Gastrocnemius medialis (tissue), 4 donors: ENCODE data around the gene CMTM4. TPM values are rescaled to one million over a fixed set of nuclear protein-coding genes. Genes with fewer than 3 reads are reported as not detected.

Source experiments
- ATAC-seq, 2 donors: fragments of 150-250 bp; one replicate each; pipeline ENCODE4 v1.9.1; 2016
- DNase-seq, 2 donors: peaks; one replicate each; pipeline ENCODE4 v3.0.0-alpha.2; 2019
- H3K27ac ChIP-seq, 4 donors: fragments of 200-600 bp; sonication (generic); 1 replicate in 1 of 4; 2 replicates in 3 of 4; pipeline ENCODE4 v1.5.1; 2016 to 2018; ENCODE audit warnings: mild to moderate bottlenecking in 2 of 4, moderate library complexity in 1 of 4
- H3K27me3 ChIP-seq, 3 donors: fragments of 200-600 bp; sonication (generic) in 2 of 3; 1 replicate in 1 of 3; 2 replicates in 2 of 3; pipeline versions ENCODE4 v1.5.1 to v1.6.0; 2016 to 2019; ENCODE audit warnings: mild to moderate bottlenecking in 1 of 3, moderate library complexity in 1 of 3
- H3K36me3 ChIP-seq, 2 donors: fragments of 200-600 bp; sonication (generic) in 1 of 2; one replicate each; pipeline ENCODE4 v1.5.1; 2017 to 2018
- H3K4me1 ChIP-seq, 2 donors: fragments of 200-600 bp; sonication (generic) in 1 of 2; one replicate each; pipeline ENCODE4 v1.5.1; 2016 to 2017; ENCODE audit warnings: mild to moderate bottlenecking in 2 of 2
- H3K4me3 ChIP-seq, 4 donors: fragments of 200-600 bp; sonication (generic) in 3 of 4; 1 replicate in 1 of 4; 2 replicates in 3 of 4; pipeline ENCODE4 v1.5.1; 2016 to 2019; ENCODE audit warnings: mild to moderate bottlenecking in 2 of 4
- H3K9me3 ChIP-seq, 3 donors: fragments of 200-600 bp; sonication (generic) in 2 of 3; 1 replicate in 1 of 3; 2 replicates in 2 of 3; pipeline ENCODE4 v1.5.1; 2016 to 2019
- POLR2A ChIP-seq, 2 donors: fragments of 450-650 bp; IDR thresholded peaks; one replicate each; pipeline ENCODE4 v1.6.1; 2017; ENCODE audit warnings: antibody characterized with exemption in 2 of 2, mild to moderate bottlenecking in 2 of 2, moderate library complexity in 2 of 2
- in situ Hi-C, 4 donors: fragments of 200-750 bp; cut with MboI; loops; one replicate each; pipeline versions ENCODE4 v1.15.0 to v1.8.0; 2017; ENCODE audit warnings: low sequenced_read_pairs in 4 of 4
- intact Hi-C: fragments of 100-400 bp; cut with DNase I; formaldehyde crosslinking; loops from one replicate; pipeline ENCODE4 v1.15.1; 2023; ENCODE audit warnings: low total_unique reads
- total RNA-seq, 4 donors: library from RNA; depleted of rRNA; stranded (reverse); fragments of >200 nt; gene quantifications; one replicate each; pipeline versions ENCODE4 v1.1.0 to v1.2.3, GENCODE V29; 2016
- TF ChIP-seq, protein P1 (sequence below), 5 experiments: fragments of 450-650 bp in 3 of 5; fragments of 200-600 bp in 2 of 5; sonication (generic) in 2 of 5; IDR thresholded peaks in 4 of 5; conservative IDR thresholded peaks in 1 of 5; 1 replicate in 4 of 5; 2 replicates in 1 of 5; pipeline ENCODE4 v1.5.1; 2016 to 2019; ENCODE audit warnings: antibody characterized with exemption in 5 of 5, mild to moderate bottlenecking in 3 of 5, moderate library complexity in 3 of 5

CMTM4 gene
- total RNA-seq, 4 donors from 2014 or later, result 5.7 to 15.0 (median 7.2) TPM

DNA sequence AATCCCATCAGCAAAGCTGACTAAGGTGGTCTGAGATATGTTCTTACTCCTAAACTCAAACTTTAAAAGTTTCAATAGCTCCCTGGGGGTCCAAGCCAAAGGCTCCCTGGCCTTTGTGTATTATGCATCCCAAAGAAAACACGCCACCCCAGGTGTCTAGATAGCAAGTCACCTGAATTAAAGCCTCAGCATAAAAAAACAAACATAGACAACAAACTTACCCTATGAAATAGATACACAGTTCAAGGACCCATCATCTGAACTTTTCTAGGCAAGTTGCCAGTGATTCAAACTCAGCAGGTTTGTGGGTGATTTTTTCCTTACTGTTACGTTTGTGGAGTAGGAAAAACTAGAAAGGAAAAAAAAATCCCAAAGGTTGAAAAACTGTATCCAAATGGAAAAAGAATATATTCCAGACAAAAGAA is 79.5 kb downstream of the CMTM4 start:
- Histone ChIP-seq H3K9me3 (no peaks in the 10 kb centered on the region), H3K4me1 (peaks cover 22 to 28% of the 10 kb centered on the region in 2 donors), H3K27ac (no peak overlapping the region), H3K4me3 (no peak overlapping the region), H3K27me3 (no peaks in the 10 kb centered on the region), H3K36me3 (no peaks in the 10 kb centered on the region)
- ATAC-seq (no peak), DNase-seq (no peak)
- in situ Hi-C loops (loop anchor here in 1 of 4 donors (25.0 kb wide), 1 partner anchor 245 kb away; no protein-coding TSS in a partner anchor), intact Hi-C loops (no loop called here)
- no peak for TF ChIP-seq POLR2A (IDR thresholded peaks at IDR 0.05)
- TF ChIP-seq, protein P1, sequence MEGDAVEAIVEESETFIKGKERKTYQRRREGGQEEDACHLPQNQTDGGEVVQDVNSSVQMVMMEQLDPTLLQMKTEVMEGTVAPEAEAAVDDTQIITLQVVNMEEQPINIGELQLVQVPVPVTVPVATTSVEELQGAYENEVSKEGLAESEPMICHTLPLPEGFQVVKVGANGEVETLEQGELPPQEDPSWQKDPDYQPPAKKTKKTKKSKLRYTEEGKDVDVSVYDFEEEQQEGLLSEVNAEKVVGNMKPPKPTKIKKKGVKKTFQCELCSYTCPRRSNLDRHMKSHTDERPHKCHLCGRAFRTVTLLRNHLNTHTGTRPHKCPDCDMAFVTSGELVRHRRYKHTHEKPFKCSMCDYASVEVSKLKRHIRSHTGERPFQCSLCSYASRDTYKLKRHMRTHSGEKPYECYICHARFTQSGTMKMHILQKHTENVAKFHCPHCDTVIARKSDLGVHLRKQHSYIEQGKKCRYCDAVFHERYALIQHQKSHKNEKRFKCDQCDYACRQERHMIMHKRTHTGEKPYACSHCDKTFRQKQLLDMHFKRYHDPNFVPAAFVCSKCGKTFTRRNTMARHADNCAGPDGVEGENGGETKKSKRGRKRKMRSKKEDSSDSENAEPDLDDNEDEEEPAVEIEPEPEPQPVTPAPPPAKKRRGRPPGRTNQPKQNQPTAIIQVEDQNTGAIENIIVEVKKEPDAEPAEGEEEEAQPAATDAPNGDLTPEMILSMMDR (IDR thresholded peaks at IDR 0.05 in 4 of 5, conservative IDR thresholded peaks at IDR 0.05 in 1 of 5), result no peak

DNA sequence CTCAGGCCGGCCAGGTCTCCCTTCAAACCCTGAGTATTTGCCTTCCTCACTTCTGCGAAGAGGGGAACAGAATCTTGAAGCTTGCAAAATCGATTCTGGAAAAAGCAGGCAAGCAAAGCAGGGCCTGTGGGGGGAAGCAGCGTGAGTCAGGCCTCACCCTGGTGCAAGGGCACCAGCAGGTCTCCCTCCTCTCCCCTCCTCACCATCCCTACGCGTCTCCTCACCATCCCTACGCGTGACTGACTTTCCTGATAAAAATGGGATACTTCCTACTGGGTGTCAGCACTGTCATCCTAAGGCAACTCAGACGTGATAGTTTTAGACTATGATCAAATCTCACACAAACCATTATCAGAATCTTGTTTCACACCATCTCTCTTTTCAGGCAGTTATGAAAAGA is 80.0 kb downstream of the CMTM4 start:
- Histone ChIP-seq H3K36me3 (no peaks in the 10 kb centered on the region), H3K4me3 (no peak overlapping the region), H3K9me3 (no peaks in the 10 kb centered on the region), H3K27ac (no peak overlapping the region), H3K27me3 (no peaks in the 10 kb centered on the region), H3K4me1 (peaks cover 22 to 28% of the 10 kb centered on the region in 2 donors)
- no peak for ATAC-seq
- no peak for TF ChIP-seq POLR2A (IDR thresholded peaks at IDR 0.05)
- TF ChIP-seq, protein P1 (IDR thresholded peaks at IDR 0.05 in 4 of 5, conservative IDR thresholded peaks at IDR 0.05 in 1 of 5), result no peak
- in situ Hi-C loops, result loop anchor here in 1 of 4 donors (25.0 kb wide), 1 partner anchor 246 kb away; no protein-coding TSS in a partner anchor
- no peak for DNase-seq
- intact Hi-C loops, result no loop called here

DNA sequence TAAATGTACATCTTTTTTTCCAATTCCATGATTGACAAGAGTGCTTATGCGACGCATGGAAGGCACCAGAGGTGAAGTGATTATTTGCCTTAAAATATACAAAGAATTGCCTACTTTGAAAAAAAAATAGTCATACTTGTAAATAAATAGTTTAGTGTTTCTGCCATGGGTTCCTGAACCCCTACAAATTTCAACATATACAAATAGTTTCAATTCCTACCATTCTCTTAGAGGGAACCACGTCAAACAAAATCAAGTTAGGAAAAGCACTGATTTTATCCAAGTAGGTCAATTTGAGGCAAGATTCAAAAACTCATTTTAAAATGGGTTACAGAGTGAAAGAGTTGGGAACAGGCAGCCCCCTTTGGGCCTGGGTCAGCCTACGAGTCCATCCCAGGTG is 80.4 kb downstream of the CMTM4 start:
- Histone ChIP-seq H3K36me3 (no peaks in the 10 kb centered on the region), H3K27ac (no peak overlapping the region), H3K4me3 (no peak overlapping the region), H3K9me3 (no peaks in the 10 kb centered on the region), H3K27me3 (no peaks in the 10 kb centered on the region), H3K4me1 (peaks cover 22 to 28% of the 10 kb centered on the region in 2 donors)
- intact Hi-C loops, result no loop called here
- TF ChIP-seq POLR2A (IDR thresholded peaks at IDR 0.05), result no peak
- TF ChIP-seq, protein P1 (IDR thresholded peaks at IDR 0.05 in 4 of 5, conservative IDR thresholded peaks at IDR 0.05 in 1 of 5), result no peak
- in situ Hi-C loops, result loop anchor here in 1 of 4 donors (25.0 kb wide), 1 partner anchor 246 kb away; no protein-coding TSS in a partner anchor
- no peak for ATAC-seq
- DNase-seq, result no peak

DNA sequence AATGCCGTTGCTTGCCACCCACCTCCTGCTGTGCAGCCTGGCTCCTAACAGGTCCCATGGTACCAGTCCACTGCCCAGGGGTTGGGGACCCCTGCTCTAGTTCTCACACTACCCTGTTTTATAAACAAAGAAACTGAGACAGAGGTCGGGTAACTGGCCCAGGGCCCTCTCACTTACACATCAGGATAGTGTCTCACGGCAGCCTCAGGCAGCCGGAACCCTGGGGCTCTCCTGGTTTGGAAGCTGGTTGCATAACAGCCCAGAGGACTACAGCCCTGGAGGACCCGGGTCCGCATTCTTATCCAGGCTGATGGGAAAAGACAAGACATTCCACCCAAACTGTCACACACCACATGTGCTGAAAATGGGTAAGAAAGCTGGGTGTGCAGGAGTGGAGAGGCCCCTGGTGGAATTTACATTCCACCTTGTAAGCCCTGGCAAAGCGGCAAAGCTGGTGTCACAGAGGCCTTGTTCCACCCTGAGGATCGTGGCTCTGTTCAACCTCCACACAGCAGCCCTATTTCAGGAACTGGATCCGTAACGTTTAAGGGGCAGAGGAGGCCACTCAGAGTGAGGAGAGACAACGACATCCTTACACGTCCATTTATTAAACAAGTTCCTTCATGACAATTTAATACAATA is 82.3 kb downstream of the CMTM4 start:
- no peaks in the 10 kb centered on the region for H3K36me3 ChIP-seq
- no peak overlapping the region for H3K4me3 ChIP-seq
- no peak overlapping the region for H3K27ac ChIP-seq
- intact Hi-C loops (no loop called here), in situ Hi-C loops (loop anchor here in 1 of 4 donors (25.0 kb wide), 1 partner anchor 248 kb away; no protein-coding TSS in a partner anchor)
- no peak for DNase-seq
- peaks cover 11 to 16% of the 10 kb centered on the region in 2 donors for H3K4me1 ChIP-seq
- no peak for ATAC-seq
- TF ChIP-seq, protein P1 (IDR thresholded peaks at IDR 0.05 in 4 of 5, conservative IDR thresholded peaks at IDR 0.05 in 1 of 5), result no peak
- no peak for TF ChIP-seq POLR2A (IDR thresholded peaks at IDR 0.05)
- no peaks in the 10 kb centered on the region for H3K9me3 ChIP-seq
- no peaks in the 10 kb centered on the region for H3K27me3 ChIP-seq
